HEK293 (cell line): ENCODE data around the gene UBA52.

Experiments
- FEZF1 ChIP-seq: fragments of 450-650 bp; formaldehyde crosslinking; IDR thresholded peaks from 2 replicates; pipeline ENCODE4 v1.5.1; 2016; ENCODE audit warnings: missing biosample characterization, missing genetic modification characterization
- GLIS1 ChIP-seq: fragments of 450-650 bp; formaldehyde crosslinking; IDR thresholded peaks from 2 replicates; pipeline ENCODE4 v1.5.1; 2016; ENCODE audit warnings: missing biosample characterization, missing genetic modification characterization
- IKZF3 ChIP-seq: fragments of 450-650 bp; IDR thresholded peaks from 2 replicates; pipeline ENCODE4 v1.5.0; 2018; ENCODE audit warnings: missing biosample characterization, mild to moderate bottlenecking, missing genetic modification characterization, moderate library complexity
- KLF10 ChIP-seq: fragments of 450-650 bp; IDR thresholded peaks from 2 replicates; pipeline ENCODE4 v1.5.1; 2018; ENCODE audit warnings: missing biosample characterization, mild to moderate bottlenecking, missing genetic modification characterization
- KLF7 ChIP-seq: fragments of 450-650 bp; formaldehyde crosslinking; IDR thresholded peaks from 2 replicates; pipeline ENCODE4 v1.5.1; 2016; ENCODE audit warnings: missing biosample characterization, missing genetic modification characterization, borderline replicate concordance
- PBX3 ChIP-seq: sonication (generic); formaldehyde crosslinking; IDR thresholded peaks from 2 replicates; pipeline ENCODE4 v1.8.1; 2022; ENCODE audit warnings: mild to moderate bottlenecking, moderate library complexity, missing genetic modification reagents
- PRDM1 ChIP-seq: fragments of 450-650 bp; formaldehyde crosslinking; IDR thresholded peaks from 2 replicates; pipeline ENCODE4; 2016; ENCODE audit warnings: missing biosample characterization, missing genetic modification characterization
- WT1 ChIP-seq: fragments of 450-650 bp; formaldehyde crosslinking; IDR thresholded peaks from 2 replicates; pipeline ENCODE4 v1.5.1; 2016; ENCODE audit warnings: missing biosample characterization, missing genetic modification characterization
- YY1 ChIP-seq: fragments of 450-650 bp; formaldehyde crosslinking; IDR thresholded peaks from 2 replicates; pipeline ENCODE4 v1.5.1; 2018; ENCODE audit warnings: missing biosample characterization, missing genetic modification characterization
- ZIC2 ChIP-seq: fragments of 450-650 bp; formaldehyde crosslinking; IDR thresholded peaks from 2 replicates; pipeline ENCODE4 v1.5.1; 2016; ENCODE audit warnings: missing biosample characterization, missing genetic modification characterization
- ZNF10 ChIP-seq: fragments of 450-650 bp; formaldehyde crosslinking; IDR thresholded peaks from 2 replicates; pipeline ENCODE4 v1.5.1; 2017; ENCODE audit warnings: missing biosample characterization, missing genetic modification characterization
- ZNF140 ChIP-seq: fragments of 450-650 bp; formaldehyde crosslinking; IDR thresholded peaks from 2 replicates; pipeline ENCODE4 v1.5.1; 2016; ENCODE audit warnings: missing biosample characterization, missing genetic modification characterization
- ZNF280C ChIP-seq: fragments of 450-650 bp; formaldehyde crosslinking; IDR thresholded peaks from 2 replicates; pipeline ENCODE4 v1.5.1; 2016; ENCODE audit warnings: missing biosample characterization, missing genetic modification characterization
- ZNF280D ChIP-seq: fragments of 450-650 bp; formaldehyde crosslinking; IDR thresholded peaks from 2 replicates; pipeline ENCODE4 v1.5.1; 2016; ENCODE audit warnings: missing biosample characterization, missing genetic modification characterization
- ZNF292 ChIP-seq: fragments of 450-650 bp; formaldehyde crosslinking; IDR thresholded peaks from 2 replicates; pipeline ENCODE4 v1.5.1; 2016; ENCODE audit warnings: low read depth, missing biosample characterization, missing genetic modification characterization, borderline replicate concordance
- ZNF324 ChIP-seq: fragments of 450-650 bp; formaldehyde crosslinking; IDR thresholded peaks from 2 replicates; pipeline ENCODE4 v1.5.1; 2016; ENCODE audit warnings: missing biosample characterization, missing genetic modification characterization
- ZNF350 ChIP-seq: fragments of 450-650 bp; formaldehyde crosslinking; IDR thresholded peaks from 2 replicates; pipeline ENCODE4 v1.5.0; 2017; ENCODE audit warnings: missing biosample characterization, mild to moderate bottlenecking, missing genetic modification characterization
- ZNF433 ChIP-seq: fragments of 450-650 bp; formaldehyde crosslinking; IDR thresholded peaks from 2 replicates; pipeline ENCODE4 v1.5.1; 2016; ENCODE audit warnings: missing biosample characterization, missing genetic modification characterization, low read depth
- ZNF48 ChIP-seq: fragments of 450-650 bp; formaldehyde crosslinking; IDR thresholded peaks from 2 replicates; pipeline ENCODE4 v1.5.1; 2016; ENCODE audit warnings: missing biosample characterization, missing genetic modification characterization
- ZNF549 ChIP-seq: fragments of 450-650 bp; IDR thresholded peaks from 2 replicates; pipeline ENCODE4 v1.5.1; 2018; ENCODE audit warnings: missing biosample characterization, missing genetic modification characterization, mild to moderate bottlenecking, inconsistent platforms, moderate library complexity
- ZNF558 ChIP-seq: fragments of 450-650 bp; formaldehyde crosslinking; IDR thresholded peaks from 2 replicates; pipeline ENCODE4 v1.5.1; 2016; ENCODE audit warnings: missing biosample characterization, missing genetic modification characterization
- ZNF571 ChIP-seq: fragments of 450-650 bp; formaldehyde crosslinking; IDR thresholded peaks from 2 replicates; pipeline ENCODE4 v1.5.0; 2017; ENCODE audit warnings: missing biosample characterization, missing genetic modification characterization
- ZNF747 ChIP-seq: fragments of 450-650 bp; formaldehyde crosslinking; IDR thresholded peaks from 2 replicates; pipeline ENCODE4 v1.5.1; 2016; ENCODE audit warnings: missing biosample characterization, missing genetic modification characterization
- ZNF792 ChIP-seq: fragments of 450-650 bp; formaldehyde crosslinking; IDR thresholded peaks from 2 replicates; pipeline ENCODE4 v1.5.1; 2016; ENCODE audit warnings: missing biosample characterization, missing genetic modification characterization
- ZSCAN16 ChIP-seq: fragments of 450-650 bp; formaldehyde crosslinking; IDR thresholded peaks from 2 replicates; pipeline ENCODE4 v1.5.1; 2016; ENCODE audit warnings: missing biosample characterization, missing genetic modification characterization
- ZSCAN30 ChIP-seq: fragments of 450-650 bp; IDR thresholded peaks from 2 replicates; pipeline ENCODE4 v1.5.1; 2018; ENCODE audit warnings: missing biosample characterization, mild to moderate bottlenecking, missing genetic modification characterization, moderate library complexity
- ZXDB ChIP-seq: fragments of 450-650 bp; formaldehyde crosslinking; IDR thresholded peaks from 2 replicates; pipeline ENCODE4 v1.5.1; 2016; ENCODE audit warnings: missing biosample characterization, missing genetic modification characterization
- TF ChIP-seq, protein P1 (sequence below): IDR thresholded peaks from 2 replicates; pipeline ENCODE4 v1.6.1; 2011; ENCODE audit warnings: mild to moderate bottlenecking, low read depth, low read length, borderline replicate concordance
- TF ChIP-seq, protein P2 (sequence below): fragments of 450-650 bp; formaldehyde crosslinking; IDR thresholded peaks from 2 replicates; pipeline ENCODE4 v1.5.1; 2016; ENCODE audit warnings: missing biosample characterization, missing genetic modification characterization
- TF ChIP-seq, protein P3 (sequence below): fragments of 450-650 bp; formaldehyde crosslinking; IDR thresholded peaks from 2 replicates; pipeline ENCODE4 v1.5.1; 2016; ENCODE audit warnings: missing biosample characterization, missing genetic modification characterization

UBA52 gene

DNA sequence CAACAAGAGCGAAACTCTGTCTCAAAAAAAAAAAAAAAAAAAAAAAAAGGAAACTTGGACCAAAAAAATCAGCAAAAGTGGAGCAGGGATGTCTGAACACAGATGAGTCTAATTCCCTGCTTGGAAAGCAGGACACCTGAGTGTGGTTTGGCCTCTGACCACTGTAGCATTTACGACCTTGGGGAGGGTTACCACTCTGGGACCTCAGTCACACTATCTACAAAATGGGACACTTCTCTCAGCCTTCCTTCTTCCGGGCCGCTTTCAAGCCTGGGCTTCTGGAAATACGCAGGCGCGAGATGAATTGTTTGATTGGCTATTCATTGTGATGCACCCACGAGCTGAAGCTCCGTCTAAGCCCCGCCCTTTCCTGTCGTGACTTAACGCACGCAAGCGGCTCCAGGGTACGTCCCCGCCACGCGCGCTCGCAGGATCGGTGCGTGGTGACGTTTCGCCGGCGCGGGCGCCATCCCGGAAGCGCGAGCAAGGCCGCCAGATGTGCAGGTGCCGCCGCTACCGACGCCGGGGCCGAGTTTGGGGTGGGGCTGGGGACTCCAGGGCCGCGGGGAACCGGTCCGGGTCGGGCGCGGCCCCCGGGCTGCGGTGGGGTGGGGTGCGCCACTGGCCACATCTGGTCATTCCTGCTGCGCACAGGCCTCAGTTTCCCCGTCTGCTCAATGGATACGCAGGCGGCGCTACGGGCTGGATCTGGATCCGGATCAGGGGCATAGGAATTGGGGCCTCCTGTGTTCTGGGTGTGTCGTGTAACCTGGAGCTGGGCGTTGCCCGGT lies 14.1 kb upstream of the UBA52 start, which contains the start of gene KXD1 (continued):
- TF ChIP-seq ZNF280C (tag by site-specific recombination): no peak
- no peak for TF ChIP-seq ZNF140 (tag by site-specific recombination)
- no peak for TF ChIP-seq ZNF433
- no peak for TF ChIP-seq GLIS1
- no peak for TF ChIP-seq PRDM1 (tag by site-specific recombination)
- 0 out of 2 replicates have a peak, but pooled peaks have one; percentile 33 for TF ChIP-seq YY1
- no peak for TF ChIP-seq ZNF280D
- no peak for TF ChIP-seq ZNF747 (tag by site-specific recombination)
- TF ChIP-seq WT1 (tag by site-specific recombination): 0 out of 2 replicates have a peak, but pooled peaks have one; percentile 20
- 0 out of 2 replicates have a peak, but pooled peaks have one; percentile 21 for TF ChIP-seq ZNF10 (tag by site-specific recombination)
- TF ChIP-seq, protein P1, sequence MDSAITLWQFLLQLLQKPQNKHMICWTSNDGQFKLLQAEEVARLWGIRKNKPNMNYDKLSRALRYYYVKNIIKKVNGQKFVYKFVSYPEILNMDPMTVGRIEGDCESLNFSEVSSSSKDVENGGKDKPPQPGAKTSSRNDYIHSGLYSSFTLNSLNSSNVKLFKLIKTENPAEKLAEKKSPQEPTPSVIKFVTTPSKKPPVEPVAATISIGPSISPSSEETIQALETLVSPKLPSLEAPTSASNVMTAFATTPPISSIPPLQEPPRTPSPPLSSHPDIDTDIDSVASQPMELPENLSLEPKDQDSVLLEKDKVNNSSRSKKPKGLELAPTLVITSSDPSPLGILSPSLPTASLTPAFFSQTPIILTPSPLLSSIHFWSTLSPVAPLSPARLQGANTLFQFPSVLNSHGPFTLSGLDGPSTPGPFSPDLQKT: no peak; the same call in 1 of the 2 replicates
- TF ChIP-seq ZXDB: peak; percentile 77
- TF ChIP-seq ZSCAN16 (tag by site-specific recombination): no peak
- no peak for TF ChIP-seq IKZF3 (tag by site-specific recombination)
- TF ChIP-seq ZNF324 (tag by site-specific recombination): peak; percentile 86; the same call in 1 of the 2 replicates
- no peak for TF ChIP-seq ZNF48 (tag by site-specific recombination)
- TF ChIP-seq, protein P2, sequence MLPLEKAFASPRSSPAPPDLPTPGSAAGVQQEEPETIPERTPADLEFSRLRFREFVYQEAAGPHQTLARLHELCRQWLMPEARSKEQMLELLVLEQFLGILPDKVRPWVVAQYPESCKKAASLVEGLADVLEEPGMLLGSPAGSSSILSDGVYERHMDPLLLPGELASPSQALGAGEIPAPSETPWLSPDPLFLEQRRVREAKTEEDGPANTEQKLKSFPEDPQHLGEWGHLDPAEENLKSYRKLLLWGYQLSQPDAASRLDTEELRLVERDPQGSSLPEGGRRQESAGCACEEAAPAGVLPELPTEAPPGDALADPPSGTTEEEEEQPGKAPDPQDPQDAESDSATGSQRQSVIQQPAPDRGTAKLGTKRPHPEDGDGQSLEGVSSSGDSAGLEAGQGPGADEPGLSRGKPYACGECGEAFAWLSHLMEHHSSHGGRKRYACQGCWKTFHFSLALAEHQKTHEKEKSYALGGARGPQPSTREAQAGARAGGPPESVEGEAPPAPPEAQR (tag by site-specific recombination): no peak
- TF ChIP-seq KLF10 (tag by site-specific recombination): 0 out of 2 replicates have a peak, but pooled peaks have one; percentile 32
- no peak for TF ChIP-seq ZNF571 (tag by site-specific recombination)
- peak; percentile 71; the same call in 1 of the 2 replicates for TF ChIP-seq ZNF558 (tag by site-specific recombination)
- no peak for TF ChIP-seq ZNF350 (tag by site-specific recombination)
- TF ChIP-seq ZNF292 (tag by site-specific recombination): no peak
- no peak for TF ChIP-seq ZIC2 (tag by site-specific recombination)
- no peak for TF ChIP-seq FEZF1 (tag by site-specific recombination)
- TF ChIP-seq KLF7 (tag by site-specific recombination): peak; percentile 53; the same call in 1 of the 2 replicates
- TF ChIP-seq ZSCAN30 (tag by site-specific recombination): peak; percentile 92
- peak; percentile 72; the same call in 1 of the 2 replicates for TF ChIP-seq PBX3
- TF ChIP-seq ZNF792 (tag by site-specific recombination): no peak
- TF ChIP-seq ZNF549: no peak
- TF ChIP-seq, protein P3, sequence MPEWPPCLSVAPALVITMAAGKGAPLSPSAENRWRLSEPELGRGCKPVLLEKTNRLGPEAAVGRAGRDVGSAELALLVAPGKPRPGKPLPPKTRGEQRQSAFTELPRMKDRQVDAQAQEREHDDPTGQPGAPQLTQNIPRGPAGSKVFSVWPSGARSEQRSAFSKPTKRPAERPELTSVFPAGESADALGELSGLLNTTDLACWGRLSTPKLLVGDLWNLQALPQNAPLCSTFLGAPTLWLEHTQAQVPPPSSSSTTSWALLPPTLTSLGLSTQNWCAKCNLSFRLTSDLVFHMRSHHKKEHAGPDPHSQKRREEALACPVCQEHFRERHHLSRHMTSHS (tag by site-specific recombination): no peak
